ENCODE results near the gene MAST4.

- TF ChIP-seq CTCF (IDR thresholded peaks at IDR 0.05; ENCODE audit: low read length), result no peak
- TF ChIP-seq EZH2 (optimal IDR thresholded peaks at IDR 0.05; ENCODE audit: low read depth, low read length), result no peak
- no peak for TF ChIP-seq EZH2phosphoT487 (IDR thresholded peaks at IDR 0.05; ENCODE audit: low read length)
Measured at GRCh38 chr5:67214707-67215447, 618.7 kb downstream of the MAST4 start.

Measured in MM.1S (cell line).